Tongue (tissue), 3 donors: ENCODE measurements around the gene ZNF888. TPM values are rescaled to one million over a fixed set of nuclear protein-coding genes. Genes with fewer than 3 reads are reported as not detected.
"Not testable (repeated sequence)": the region's sequence is repeated elsewhere in the genome, so short reads cannot be mapped to it uniquely, and the experiment has no call there.

Experiments
- DNase-seq: peaks from one replicate; pipeline ENCODE4 v3.0.0-alpha.2; 2015
- small RNA-seq: library from RNA; depleted of rRNA; stranded (forward); fragments of <200 nt; gene quantifications from one replicate; pipeline ENCODE3, GENCODE V24; 2014; ENCODE audit warnings: low replicate concordance
- total RNA-seq: library from RNA; depleted of rRNA; stranded (reverse); fragments of >200 nt; gene quantifications from one replicate; pipeline ENCODE4 v1.2.3, GENCODE V29; 2014

The ZNF888 gene
- total RNA-seq, 1 donor from 2014 or later: 5.5 TPM

DNA sequence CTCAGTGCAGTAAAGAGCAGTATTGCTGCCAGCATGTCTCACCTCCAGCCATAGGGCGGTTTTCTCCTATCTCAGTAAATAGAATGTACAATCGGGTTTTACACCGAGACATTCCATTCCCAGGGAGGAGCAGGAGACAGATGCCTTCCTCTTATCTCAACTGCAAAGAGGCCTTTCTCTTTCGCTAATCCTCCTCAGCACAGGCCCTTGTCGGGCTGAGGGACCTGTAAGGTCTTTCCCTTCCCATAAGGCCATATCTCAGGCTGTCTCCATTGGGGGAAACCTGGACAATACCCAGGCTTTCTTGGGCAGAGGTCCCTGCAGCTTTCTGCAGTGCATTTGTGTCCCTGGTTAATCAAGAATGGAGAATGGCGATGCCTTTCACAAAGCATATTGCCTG, 50.2 kb downstream of the ZNF888 start:
- not testable (repeated sequence) for DNase-seq

DNA sequence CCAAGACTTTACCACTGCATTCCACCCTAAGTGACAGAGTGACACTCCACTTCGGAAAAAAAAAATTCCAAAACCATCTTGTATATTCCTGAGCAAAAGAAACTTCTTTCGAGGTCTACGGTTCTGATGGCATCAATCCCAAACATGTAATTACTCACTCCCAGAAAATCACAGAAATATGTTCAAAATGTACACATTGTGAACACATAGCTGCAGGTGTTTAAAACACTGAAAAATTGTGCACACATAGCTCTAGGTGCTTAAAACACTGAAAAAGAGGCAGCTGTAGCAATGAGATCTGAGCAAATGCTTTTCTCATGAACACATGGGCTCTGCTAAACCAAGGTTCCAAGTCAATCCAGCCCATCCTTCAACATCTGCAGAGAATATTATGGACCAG, 51.8 kb downstream of the ZNF888 start:
- DNase-seq: no peak

DNA sequence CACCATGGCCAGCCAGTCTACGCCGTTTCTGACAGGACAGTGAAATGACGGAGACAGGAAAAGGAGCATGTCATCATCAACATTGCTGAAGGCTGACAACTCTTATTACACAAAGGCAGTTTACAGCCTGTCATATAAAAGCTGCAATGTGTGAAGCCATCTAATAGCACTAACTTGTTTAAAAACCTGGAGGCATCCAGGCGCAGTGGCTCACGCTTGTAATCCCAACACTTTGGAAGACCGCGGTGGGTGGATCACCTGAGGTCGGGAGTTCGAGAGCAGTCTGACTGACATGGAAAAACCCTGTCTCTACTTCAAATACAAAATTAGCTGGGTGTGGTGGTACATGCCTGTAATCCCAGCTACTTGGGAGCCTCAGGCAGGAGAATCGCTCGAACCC, 55.2 kb downstream of the ZNF888 start:
- DNase-seq: not testable (repeated sequence)

DNA sequence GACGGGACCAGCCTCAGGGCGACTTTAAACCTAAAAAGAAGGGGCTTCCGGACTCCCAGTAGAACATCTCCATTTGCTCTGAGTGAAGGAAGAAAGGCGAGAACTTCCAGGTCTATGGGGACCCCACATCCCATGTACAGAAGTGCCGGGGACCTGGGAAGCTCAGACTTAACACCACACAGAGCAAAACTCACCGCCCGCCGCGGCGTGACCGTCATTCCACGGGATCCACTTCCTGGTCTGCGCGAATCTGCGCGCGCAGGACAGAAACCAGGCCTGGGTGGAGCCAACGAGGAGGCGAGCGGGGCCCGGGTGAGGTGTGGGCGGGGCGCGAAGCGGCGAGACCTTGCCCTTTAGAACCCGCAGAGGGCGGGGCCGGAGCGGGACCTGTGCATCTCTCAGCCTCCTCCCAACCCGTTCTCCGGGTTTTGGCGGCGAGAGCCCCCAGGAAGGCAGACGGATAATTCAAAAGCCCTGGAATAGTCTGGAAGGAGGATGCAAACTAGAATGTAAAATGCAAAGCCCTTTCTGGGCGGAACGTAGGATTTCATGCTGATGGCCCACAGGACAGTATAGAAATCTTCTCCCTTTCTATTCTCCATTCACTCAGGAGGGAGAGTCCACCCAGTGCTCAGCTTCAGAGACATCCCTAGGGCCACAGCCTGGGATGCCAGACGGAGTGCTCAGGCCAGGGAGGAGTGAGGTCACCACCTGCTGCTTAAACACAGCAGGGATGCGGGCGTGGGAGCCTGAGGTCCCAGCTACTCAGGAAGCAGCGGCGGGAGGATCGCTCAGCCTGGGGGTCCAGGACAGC, 65.6 kb downstream of the ZNF888 start, which contains the start of gene ZNF468:
Gene ZNF468, minus strand, starts transcription at position 242 of the 814 bp plus-strand sequence. CDS start 3,347 bp downstream, outside the sequence.
- DNase-seq: peak; percentile 79

DNA sequence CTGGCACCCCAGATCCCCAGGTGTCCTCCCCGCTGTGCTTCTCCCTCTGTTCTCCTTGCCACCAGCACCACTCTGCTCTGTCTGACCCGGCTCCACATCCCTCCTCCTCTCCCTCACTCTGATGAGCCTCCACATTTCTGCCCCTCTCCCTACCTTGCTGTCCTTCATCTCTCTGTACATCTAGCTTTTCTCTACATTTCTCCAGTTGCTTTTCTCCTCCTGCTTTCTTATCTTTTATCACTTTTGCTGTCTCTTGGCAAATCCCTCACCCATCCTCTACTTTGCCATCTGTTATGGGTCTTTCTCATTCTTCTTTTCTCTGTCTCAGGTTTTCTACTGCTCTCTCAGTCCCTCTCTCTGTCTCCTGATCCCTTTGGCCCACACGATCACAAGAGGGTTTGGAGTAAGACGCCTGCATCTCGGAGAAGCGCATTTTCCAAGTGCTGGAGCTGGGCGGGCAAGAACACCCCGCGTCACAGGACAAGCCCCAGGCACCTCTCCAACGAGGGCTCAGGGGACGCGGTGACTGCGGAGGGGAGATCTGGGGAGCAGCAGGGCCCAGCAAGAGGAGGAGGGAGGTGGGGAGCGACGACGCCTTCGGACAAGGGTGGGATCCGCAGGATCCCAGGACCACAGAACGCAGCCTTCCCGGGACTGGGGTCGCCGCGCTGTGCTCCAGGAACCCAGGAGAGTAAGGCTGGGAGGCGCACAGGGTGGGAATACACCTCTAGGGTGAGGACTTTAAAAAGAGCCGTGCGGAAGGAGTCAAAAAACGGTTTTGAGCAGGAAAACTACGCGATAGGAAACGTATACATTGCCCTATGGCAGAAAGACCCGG, 66.5 kb downstream of the ZNF888 start:
- DNase-seq: peak; percentile 13

Small RNA genes within 50 kb of the gene (small RNA-seq; reads per million reads assigned to genes)
- 0.15 reads per million for gene ZNF320

Other genes with a start within 250 kb of the ZNF888 start
- gene ZNF611, start 188.4 kb downstream of the ZNF888 start, total RNA-seq: 14.7 TPM
- 6.4 TPM for gene ZNF600, start 136.6 kb downstream of the ZNF888 start, total RNA-seq
- 19.9 TPM for gene ZNF28, start 101.8 kb downstream of the ZNF888 start, total RNA-seq
- gene ZNF468, start 65.8 kb downstream of the ZNF888 start, total RNA-seq: 35.1 TPM
- gene ZNF320, start 25.8 kb downstream of the ZNF888 start, total RNA-seq: 27.7 TPM
- gene ZNF816, start 39.5 kb upstream of the ZNF888 start, total RNA-seq: 11.7 TPM
- not detected for gene ERVV-1, start 90.5 kb upstream of the ZNF888 start, total RNA-seq
- not detected for gene ERVV-2, start 121.3 kb upstream of the ZNF888 start, total RNA-seq
- gene ZNF160, start 180.0 kb upstream of the ZNF888 start, total RNA-seq: 57.2 TPM
- 10.3 TPM for gene ZNF415, start 209.5 kb upstream of the ZNF888 start, total RNA-seq
- 8.9 TPM for gene ZNF347, start 235.6 kb upstream of the ZNF888 start, total RNA-seq